Measurements from ENCODE around the gene BROX.
"Not testable (repeated sequence)": the region's sequence is repeated elsewhere in the genome, so short reads cannot be mapped to it uniquely, and the experiment has no call there.

BROX gene

DNA sequence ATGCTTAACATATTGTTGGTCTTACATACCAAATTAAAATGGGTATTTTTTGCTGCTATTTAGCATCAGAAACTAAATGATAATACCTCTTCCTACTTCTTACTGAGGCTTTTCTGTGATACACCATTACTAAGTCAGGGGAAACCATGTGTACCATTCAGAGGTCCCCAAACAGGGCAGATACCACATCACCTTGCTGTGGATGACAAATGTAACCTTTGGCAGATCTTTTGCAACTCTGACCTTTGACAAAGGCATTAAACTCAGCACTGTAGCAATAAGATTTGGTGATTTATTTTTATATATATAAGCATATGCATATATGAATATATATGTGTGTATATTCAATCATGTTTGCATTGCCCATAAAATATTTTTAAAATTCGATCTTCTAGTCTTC lies 27.6 kb downstream of the BROX start:
- H3K4me3 ChIP-seq (ENCODE audit: low read depth, low read length), result no peak overlapping the region
- DNase-seq (ENCODE audit: low read depth), result no peak
- TF ChIP-seq, protein P1, sequence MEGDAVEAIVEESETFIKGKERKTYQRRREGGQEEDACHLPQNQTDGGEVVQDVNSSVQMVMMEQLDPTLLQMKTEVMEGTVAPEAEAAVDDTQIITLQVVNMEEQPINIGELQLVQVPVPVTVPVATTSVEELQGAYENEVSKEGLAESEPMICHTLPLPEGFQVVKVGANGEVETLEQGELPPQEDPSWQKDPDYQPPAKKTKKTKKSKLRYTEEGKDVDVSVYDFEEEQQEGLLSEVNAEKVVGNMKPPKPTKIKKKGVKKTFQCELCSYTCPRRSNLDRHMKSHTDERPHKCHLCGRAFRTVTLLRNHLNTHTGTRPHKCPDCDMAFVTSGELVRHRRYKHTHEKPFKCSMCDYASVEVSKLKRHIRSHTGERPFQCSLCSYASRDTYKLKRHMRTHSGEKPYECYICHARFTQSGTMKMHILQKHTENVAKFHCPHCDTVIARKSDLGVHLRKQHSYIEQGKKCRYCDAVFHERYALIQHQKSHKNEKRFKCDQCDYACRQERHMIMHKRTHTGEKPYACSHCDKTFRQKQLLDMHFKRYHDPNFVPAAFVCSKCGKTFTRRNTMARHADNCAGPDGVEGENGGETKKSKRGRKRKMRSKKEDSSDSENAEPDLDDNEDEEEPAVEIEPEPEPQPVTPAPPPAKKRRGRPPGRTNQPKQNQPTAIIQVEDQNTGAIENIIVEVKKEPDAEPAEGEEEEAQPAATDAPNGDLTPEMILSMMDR (IDR thresholded peaks at IDR 0.05; ENCODE audit: low read depth, low read length, missing control alignments), result no peak

DNA sequence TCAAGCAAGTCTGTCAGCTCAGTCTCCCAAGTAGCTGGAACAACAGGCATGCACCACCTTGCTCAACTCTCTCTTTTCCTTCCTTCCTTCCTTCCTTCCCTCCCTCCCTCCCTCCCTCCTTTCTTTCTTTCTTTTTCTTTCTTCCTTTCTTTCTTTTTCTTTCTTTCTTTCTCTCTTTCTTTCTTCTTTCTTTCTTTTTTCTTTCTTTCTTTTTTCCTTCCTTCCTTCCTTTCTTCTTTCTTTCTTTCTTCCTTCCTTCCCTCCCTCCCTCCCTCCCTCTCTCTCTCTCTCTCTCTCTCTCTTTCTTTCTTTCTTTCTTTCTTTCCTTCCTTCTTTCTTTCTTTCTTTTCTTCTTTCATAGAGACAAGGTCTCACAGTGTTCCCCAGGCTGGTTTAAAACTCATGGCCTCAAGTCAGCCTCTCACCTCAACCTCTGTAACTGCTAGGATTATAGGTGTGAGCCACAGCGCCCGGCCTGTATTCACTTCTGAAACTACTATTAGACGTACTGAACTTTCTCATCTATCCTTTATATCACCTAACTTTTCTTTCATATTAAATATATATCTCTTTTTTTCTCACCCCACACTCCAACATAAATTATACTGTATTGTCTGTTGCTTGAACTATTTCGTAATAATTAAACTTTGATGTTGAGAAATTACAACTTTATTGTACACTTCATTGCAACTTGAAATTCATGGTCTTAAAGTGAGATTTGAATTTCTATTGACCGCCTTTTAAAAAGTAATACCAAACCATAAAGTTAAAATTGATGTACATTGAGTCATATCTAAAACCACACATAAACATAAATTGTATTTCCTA lies 29.5 kb downstream of the BROX start:
- DNase-seq (ENCODE audit: low read depth); H3K4me3 ChIP-seq (ENCODE audit: low read depth, low read length): not testable (repeated sequence)

DNA sequence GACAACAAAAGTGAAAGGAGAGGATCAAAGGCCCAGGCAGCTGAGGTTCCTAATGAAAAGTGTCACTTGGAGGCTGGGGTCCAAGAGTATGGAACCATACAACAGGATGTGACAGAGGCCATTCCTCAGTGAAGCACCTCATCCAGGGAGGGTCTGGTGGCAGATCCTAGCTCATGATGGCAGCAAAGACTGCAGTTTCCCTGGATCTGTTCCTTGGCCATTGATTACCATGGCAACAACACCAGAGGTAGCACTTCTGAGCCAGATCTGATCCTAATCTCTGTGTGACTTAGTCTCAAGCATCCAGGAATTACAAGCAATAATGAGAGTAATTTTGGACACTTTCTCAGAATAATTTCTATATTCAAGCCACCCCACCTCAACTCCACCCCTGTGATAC lies 37.6 kb downstream of the BROX start:
- TF ChIP-seq, protein P1 (IDR thresholded peaks at IDR 0.05; ENCODE audit: low read depth, low read length, missing control alignments), result no peak
- no peak overlapping the region for H3K4me3 ChIP-seq (ENCODE audit: low read depth, low read length)
- DNase-seq (ENCODE audit: low read depth), result no peak

DNA sequence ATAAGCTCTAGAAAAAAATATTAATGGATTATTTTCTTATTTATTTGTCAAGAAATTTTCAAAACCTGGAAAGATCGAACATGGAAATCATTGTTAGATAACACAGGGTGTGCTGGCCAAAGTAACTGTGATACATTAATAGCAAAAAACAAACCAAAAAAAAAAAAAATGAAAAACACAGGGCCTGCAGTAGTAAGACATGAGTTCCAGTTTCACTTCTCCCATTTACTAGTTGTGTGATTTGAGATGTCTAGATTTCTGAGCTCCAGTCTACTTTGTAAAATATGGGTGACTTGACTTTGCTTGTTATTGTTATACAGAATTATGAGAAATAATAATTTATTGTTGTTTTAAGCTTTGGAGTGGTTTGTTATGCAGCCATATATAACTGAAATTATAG lies 38.3 kb downstream of the BROX start:
- DNase-seq (ENCODE audit: low read depth), result peak; percentile 25
- TF ChIP-seq, protein P1 (IDR thresholded peaks at IDR 0.05; ENCODE audit: low read depth, low read length, missing control alignments), result no peak
- no peak overlapping the region for H3K4me3 ChIP-seq (ENCODE audit: low read depth, low read length)

DNA sequence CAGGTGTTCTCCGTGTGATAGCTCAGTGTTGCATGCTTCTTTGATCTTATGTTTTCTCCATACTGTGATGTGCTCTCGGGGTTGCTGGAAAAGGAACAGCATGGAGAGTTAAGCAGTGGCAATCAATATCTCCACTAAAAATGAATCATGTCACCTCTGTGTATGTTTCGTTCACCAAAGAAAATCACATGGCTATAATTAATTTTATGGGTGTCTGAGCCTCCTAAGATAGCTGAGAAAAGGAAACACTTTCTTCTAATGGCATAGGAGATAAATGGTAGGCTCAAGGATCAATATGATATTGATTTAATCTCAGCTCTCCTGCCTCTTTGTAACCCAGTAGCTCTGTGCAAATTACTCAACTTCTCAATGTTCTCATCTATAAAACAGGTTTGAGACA lies 38.9 kb downstream of the BROX start:
- TF ChIP-seq, protein P1 (IDR thresholded peaks at IDR 0.05; ENCODE audit: low read depth, low read length, missing control alignments), result no peak
- H3K4me3 ChIP-seq (ENCODE audit: low read depth, low read length), result no peak overlapping the region
- DNase-seq (ENCODE audit: low read depth), result no peak

DNA sequence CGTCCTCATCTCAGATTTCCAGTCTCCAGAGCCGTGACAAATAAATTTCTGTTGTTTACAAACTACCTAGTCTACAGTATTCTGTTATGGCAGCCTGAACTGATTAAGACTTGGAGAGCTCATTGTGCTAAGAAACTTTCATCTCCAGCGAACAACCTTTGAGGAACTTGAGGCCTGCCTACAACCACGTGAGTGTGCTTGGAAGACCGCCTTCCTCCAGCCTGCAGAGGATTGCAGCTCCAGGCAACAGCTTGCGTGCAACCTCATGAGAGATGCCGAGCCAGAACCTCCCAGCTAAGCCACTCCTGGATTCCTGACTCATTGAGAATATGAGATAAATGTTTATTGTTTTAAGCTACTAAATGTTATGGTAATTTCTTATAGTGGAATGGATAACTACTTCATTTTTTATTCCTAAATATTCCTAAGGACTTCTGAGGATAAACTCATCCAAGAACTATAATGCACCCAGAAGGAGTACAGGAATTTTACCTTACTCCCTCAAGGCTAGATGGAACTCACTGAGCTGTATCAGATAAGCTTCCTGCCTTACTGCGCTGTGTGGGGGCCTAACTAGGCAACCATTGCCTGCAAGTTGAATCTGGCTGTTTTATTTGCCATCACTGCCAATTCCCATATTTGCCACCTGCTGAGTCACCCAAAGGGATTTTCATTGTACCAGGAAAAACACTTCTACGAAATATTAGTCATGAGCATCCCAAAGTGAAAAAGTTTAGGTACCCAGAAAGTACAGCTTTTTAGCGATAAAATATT lies 42.2 kb downstream of the BROX start:
- no peak for DNase-seq (ENCODE audit: low read depth)
- no peak overlapping the region for H3K4me3 ChIP-seq (ENCODE audit: low read depth, low read length)
- TF ChIP-seq, protein P1 (IDR thresholded peaks at IDR 0.05; ENCODE audit: low read depth, low read length, missing control alignments), result no peak

DNA sequence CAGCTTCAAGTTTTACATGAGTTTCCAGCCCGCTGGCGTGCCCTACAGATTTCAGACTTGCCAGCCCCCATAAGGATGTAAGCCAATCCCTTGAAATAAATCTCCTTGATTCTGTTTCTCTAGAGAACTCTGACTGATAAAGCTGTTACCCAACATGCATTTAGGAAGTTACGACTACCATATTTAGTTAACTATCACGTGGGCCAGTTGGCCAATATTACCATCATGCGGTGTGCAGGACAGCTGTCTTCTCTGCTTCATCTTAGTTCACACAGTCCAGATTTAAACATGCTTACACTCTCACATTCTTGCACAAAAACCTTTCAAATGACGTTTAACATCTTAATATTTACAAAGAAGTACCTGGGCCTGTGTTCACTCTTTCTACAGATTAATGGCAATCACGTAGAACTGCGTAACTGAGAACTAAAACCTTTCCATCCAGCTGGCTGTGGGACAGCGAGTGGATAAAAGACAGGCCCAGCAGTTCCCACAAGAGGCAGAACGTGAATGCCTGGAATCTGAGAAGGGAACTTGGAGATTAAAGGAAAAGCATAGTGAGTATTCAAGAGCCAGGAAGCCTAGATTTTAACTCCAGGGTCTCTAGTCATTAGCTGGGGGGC lies 45.4 kb downstream of the BROX start:
- H3K4me3 ChIP-seq (ENCODE audit: low read depth, low read length), result no peak overlapping the region
- TF ChIP-seq, protein P1 (IDR thresholded peaks at IDR 0.05; ENCODE audit: low read depth, low read length, missing control alignments), result no peak
- no peak for DNase-seq (ENCODE audit: low read depth)

Measured in GM12864 (cell line).